HT1080 (cell line): ENCODE results near the gene PAGE1. TPM values are rescaled to one million over a fixed set of nuclear protein-coding genes. Genes with fewer than 3 reads are reported as not detected.

Experiments used
- total RNA-seq: library from RNA; depleted of rRNA; stranded (reverse); fragments of >200 nt; shearing (Covaris generic); gene quantifications from 2 replicates; pipeline ENCODE4 v1.2.3, GENCODE V29; 2014; rRNA removed

Gene PAGE1
- total RNA-seq, 1 experiment from 2014 or later: 12.3 TPM

Other genes with a start within 250 kb of the PAGE1 start
- gene GAGE12C, start 163.8 kb downstream of the PAGE1 start, total RNA-seq: not detected in 2 replicates
- gene GAGE12D, start 154.3 kb downstream of the PAGE1 start, total RNA-seq: not detected in 2 replicates
- not detected in 2 replicates for gene GAGE12E, start 144.7 kb downstream of the PAGE1 start, total RNA-seq
- not detected in 2 replicates for gene GAGE12F, start 135.1 kb downstream of the PAGE1 start, total RNA-seq
- not detected in 2 replicates for gene GAGE12G, start 125.6 kb downstream of the PAGE1 start, total RNA-seq
- not detected in 2 replicates for gene GAGE12H, start 116.0 kb downstream of the PAGE1 start, total RNA-seq
- 5.9 and 15.7 TPM in 2 replicates for gene GAGE2A, start 106.5 kb downstream of the PAGE1 start, total RNA-seq
- gene GAGE1, start 97.0 kb downstream of the PAGE1 start, total RNA-seq: 40.0 and 84.7 TPM in 2 replicates
- gene PAGE4, start 133.3 kb upstream of the PAGE1 start, total RNA-seq: not detected in 2 replicates
- 1.4 and 1.9 TPM in 2 replicates for gene USP27X, start 183.5 kb upstream of the PAGE1 start, total RNA-seq
- gene CLCN5, start 226.6 kb upstream of the PAGE1 start, total RNA-seq: 2.9 and 3.0 TPM in 2 replicates